T-helper 22 cell (primary cell): ENCODE results near the gene TECTA.
"Not testable (repeated sequence)": the region's sequence is repeated elsewhere in the genome, so short reads cannot be mapped to it uniquely, and the experiment has no call there.

Experiments
- DNase-seq: peaks from one replicate; pipeline ENCODE4 v3.0.0-alpha.2; 2020; ENCODE audit warnings: low read depth

The TECTA gene

DNA sequence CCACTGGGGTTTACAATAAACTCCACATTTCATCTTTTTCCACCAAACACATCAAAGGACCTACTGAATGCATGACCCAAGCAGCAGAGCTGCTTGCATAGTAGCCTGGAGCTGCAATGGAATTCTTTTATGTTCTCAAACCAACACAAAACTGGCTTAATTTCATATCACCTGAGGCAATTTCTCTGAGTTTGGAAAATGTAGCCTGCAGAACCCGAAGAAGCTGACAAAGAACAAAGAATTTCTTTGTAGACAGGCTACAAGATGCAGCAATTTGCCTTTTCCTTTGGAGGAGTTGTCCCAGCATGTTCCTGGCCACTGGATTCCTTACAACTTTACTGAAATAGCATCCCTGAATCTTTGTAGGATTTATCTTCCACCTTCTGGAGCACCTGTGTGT is 5.5 kb upstream of the TECTA start:
- no peak for DNase-seq

DNA sequence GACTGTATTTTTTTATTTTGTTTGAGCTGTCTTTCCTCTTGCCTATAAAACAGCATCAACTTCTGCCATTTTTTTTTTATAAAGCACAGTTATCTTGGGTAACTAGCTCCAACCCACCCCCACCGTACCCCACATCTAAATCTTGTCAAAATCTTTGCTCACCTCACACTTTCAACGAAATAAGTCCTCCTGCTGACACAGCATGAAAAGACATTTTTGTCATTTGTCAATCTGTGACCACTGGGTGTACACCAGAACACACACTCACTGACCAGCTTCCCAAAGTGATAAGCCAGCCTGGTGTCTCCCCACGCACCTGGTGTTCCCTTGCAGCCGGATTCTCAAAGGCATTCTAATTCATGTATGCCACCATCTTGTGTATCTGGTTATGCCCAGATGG is 1.7 kb upstream of the TECTA start:
- DNase-seq = no peak

DNA sequence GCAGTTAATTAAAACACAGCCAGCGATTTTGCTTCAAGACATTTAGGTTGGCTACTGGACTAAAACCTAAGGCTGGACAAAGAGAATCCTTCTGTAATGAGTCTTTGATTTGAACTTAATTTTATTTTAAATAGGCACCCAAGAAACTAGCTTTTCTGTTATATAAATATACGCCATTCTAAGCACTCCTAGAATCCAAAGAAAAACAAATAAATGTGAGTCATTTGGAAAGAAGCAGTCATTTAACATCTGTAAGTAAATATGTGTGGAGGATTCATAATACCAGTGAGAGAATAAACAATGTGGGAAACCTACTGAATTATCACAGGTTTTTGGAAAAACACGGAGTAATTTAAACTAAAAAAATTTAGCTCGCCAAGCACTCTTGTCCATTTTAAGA is 1.2 kb upstream of the TECTA start:
- no peak for DNase-seq

DNA sequence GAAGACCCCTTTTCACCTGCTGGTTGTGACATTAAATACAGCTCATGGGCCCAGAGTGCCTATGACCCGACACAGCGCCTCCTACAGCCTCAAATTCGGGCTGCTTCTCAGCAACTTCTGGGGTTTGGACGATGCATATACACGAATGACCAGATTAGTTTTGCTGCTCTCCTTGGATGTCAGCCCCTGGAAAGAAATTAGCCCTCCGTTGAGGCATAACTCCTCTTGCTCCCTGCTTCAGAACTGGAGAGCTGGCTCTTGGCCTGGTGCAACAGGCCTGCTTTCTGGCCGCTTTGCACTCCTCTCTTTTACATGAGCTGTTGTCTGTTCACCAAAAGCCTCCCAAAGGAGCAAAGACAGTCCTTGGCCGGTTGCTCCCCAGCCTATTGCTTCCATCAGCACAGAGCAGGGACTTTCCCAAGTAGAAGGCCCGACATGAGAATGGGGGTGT is 3.3 kb downstream of the TECTA start:
- no peak for DNase-seq

DNA sequence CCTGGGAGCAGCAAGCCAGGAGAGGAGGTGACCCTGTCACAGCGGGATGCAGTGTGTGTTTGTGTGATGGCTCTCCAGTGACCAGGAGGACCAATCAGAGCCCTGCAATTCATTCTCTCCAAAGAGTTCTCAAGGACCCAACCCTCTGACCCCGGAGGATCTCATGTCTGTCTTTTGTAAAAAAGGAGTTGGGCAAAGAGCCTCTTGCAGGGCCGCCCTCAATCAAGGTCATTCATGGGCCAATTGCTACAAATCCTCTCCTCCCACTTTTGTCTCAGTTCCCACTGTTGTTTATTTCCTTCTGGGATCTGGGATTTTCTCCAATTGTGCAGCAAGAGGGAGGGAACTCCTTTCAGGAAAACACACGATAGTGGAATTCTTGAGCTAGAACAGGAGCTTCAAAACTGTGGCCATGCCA is 4.0 kb downstream of the TECTA start:
- no peak for DNase-seq

DNA sequence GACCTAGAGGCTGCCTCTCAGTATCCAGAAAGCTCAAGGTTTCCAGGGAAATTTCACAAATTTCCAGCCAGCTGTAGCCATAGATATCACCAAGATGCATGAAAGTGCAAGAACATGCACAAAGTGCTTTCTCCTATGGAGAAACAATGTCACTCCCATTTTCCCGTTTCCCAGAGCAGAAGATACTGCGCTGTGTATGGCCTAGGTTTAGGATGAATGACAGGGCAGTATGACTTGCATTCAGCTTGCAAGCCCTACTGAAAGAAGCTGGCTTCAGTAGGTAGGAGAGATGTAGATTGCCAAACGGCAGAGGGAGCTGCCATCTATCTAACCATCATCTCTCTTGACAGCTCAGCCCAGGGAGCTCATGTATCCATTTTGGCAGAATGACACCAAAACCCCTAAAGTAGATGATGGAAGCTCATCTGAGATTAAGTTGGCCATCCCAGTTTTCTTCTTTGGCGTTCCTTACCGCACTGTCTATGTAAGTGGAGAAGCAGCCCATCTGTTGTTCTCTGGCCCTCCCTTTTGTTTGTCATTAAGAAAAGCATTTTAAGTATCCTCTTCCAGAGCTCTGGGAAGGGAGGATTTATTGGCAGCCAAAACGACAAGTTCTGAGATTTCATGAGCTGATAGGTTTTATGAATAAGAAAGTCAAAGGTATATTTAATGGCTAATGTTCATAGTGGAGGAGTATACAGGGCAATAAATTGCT is 4.6 kb downstream of the TECTA start:
- no peak for DNase-seq

DNA sequence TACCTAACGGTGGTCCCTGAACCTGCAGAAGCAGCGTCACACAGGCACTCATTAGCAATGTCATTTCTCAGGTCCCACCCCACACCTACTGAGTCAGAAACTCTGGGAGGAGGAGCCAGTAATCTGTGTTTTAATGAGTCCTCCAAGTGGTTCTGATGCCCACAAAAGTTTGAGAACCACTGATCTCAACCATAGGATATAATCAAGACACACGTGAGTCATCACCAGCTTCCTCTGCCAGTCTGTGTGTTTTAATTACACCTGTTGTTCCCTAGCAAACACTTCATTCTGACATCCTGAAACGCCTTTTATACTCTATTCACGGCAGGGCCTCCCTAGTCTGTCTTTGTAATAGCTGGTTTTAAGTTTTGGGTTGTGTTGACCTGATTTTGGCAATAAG is 5.8 kb downstream of the TECTA start:
- no peak for DNase-seq

DNA sequence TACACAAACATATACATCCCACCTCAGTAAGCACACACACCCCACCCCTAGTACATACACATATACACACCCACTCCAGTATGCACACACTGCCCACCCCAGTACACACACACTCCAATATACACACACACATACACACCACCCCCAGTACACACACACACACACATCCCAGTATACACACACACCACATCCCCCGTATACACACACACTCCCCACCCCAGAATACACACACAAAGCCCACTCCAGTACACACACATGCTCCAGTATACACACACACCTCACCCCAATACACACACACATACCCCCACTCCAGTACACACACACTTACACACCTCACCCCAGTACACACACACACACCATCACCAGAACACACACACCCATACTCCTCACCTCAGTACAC is 7.4 kb downstream of the TECTA start:
- no peak for DNase-seq

DNA sequence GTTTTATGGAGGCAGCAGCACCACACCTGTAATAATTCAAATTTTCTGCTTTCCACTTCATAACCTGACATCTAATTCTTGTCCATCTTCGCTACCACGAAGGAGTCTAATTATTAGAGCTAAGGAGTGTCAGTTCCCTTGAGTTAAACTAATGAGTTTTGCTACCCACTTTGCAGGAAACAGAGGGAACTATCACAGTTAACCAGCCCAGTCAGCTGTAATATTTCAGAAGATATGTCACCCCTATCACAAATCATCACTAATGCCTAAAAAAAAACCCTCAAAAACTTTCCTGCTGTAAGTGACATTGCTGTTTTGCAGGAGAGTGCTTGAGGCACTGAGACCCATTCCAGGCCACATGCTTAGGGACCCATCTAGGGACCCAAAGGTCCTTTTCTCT is 8.4 kb downstream of the TECTA start:
- no peak for DNase-seq

DNA sequence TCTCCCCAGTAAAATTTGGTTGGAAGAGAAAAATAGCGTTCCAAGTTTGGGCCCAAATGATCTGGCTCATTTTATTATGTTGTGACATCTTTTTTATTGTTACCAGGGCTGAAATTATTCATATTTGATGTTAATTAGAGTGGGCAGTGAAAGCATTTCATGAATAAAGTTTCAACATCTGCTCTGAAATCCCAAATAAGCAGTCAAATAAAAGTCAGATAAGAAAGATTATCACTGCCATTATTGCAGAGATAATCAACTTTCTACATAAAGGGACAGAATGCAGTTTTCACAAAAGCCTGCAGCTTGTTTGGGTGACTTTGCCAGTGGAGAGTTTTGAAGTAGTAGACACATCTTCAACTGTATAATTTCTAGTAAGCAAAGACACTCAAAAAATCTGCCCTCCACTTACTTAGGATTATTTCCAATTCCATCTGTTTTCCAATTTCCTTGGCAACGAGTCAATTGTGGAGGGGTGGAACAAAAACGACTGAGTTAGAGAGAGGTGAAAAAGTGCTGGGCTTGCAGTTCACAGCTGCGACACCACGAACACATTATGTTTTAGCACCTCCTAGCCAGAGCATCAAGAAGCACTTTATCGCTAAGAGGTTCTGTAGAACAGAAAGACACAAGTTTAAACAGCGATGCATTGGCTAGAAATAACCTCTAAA is 9.0 kb downstream of the TECTA start:
- DNase-seq = no peak

DNA sequence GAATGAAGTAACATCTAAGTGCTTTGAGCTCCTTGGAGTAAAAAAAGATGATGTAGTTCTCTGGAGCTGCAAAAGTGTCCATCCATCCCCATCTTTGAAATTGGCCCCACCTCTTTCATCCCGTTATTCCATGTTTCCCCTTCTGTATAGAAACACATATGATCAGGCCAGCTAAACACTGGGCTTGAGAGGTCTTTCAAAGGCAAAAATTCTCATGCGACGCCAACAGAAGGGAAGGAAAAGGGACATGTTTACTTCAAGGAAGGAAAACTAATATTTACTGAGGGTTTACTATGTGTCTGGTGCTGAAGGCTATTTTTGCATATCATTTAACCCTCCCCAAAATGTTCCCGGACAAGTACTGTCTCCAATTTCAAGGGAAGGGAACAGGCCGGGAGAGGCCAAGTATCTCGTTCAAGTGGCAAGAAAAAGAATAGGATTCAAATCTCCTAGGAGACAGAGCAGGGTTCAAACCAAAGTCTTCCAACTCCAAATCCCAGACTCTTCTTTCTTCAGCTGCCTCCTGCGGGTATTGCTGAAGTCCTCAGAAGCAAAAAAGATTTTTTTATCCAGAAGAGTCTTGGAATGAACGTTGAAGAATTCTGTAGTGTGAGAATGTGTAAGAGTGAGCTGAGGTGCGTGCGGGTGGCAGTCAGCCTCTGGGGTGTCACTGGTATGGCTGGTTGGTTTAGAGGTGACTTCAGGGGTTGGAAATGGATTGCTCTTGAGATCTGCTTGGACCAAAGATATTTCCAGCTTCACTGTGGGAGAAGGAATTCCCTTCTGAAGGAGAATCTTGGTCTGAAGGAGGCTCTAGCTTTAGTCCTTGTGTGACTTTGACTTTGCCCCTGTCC is 10.1 kb downstream of the TECTA start:
- no peak for DNase-seq

DNA sequence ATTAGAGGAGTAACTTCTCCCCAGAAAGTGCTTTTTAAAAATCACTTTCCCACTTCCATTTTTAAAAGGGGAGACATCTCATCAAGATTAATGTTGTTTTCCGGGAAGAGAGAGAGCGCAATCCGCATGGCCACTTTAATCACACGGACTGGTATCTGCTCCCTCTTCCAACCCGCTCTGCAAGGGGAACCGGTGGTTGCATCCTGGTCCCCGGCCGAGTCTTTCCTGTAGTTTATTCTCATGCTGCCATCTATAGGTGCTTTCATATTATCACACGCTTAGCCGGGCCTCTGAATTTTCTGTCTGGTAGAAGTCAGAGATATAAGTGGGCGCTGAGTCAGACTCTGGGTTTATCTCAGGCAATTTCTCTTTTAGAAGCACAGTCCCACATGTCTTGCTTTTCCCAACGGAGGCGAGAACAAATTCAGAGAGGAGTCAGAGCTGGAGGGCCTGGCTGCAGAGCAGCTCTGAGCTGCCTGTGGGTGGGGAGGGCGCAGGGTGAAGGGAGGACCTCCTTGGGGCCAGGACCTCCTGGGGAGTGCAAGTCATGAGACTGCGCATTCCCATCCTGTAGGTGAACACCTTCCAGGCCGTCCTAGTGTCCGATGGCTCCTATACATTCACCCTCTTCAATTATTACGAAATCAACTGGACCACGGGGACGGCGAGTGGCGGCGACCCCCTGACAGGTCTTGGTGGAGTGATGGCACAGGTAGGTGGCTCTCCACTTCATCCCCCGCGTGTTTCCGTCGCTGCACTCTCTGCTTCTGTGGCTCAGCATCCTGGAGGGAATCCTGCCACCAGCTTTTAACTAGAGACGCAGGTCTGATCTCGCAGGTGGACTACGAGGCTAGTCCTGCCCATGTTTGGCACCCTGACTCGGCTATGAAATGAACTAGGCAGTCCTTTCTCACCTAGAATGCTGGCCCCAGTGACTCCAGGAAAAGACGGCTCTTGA is 11.7 kb downstream of the TECTA start:
- no peak for DNase-seq

DNA sequence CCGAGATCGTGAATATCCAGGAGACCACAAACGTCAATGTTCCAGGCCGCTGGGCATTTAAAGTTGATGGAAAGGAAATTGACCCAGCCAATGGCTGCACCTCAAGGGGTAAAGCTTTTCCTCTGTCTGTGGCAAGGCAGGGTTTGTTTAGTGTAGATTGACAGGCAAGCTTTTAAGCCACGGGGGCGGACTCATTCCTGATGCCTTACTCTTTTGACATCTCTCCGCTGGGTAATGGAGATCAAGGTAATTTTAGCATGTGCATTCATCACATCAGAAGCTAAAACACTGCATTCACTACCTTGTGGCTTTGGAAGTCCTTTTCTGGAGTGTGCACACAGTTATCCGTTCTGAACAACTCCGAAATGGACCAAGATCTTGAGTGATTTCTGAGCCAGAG is 12.6 kb downstream of the TECTA start:
- DNase-seq = no peak

DNA sequence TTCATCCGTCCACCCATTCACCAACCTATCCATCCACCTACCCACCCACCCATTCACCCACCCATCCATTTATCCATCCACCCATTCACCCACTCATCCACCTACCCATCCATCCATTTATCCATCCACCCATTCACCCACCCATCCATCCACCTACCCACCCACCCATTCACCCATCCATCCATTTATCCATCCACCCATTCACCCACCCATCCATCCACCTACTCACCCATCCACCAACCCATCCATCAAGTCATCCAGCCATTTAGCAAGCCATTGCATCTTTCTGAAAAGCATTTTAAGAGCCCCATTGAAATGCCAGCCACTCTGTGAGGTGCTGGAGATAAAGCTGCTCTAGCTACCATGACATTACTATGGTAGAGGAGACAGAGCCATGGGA is 14.0 kb downstream of the TECTA start:
- not testable (repeated sequence) for DNase-seq

DNA sequence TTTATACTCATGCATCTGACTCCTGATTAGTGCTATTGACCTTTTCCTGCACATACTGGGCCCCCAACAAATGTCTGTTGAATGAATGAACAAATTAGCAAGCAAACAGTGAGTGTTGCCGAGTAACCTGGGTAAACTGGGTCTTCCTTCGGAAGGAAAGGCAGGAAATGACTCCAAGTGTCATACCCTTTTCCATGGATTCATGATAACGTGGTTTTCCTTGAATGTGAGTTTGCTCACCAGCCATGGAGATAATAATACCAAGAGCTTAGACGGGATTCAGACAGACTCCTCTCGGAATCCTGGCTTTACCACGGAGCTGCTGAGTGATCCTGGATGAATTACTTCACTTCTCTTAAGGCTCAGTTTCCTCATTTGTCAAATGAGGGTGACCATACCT is 16.7 kb downstream of the TECTA start:
- DNase-seq = no peak

DNA sequence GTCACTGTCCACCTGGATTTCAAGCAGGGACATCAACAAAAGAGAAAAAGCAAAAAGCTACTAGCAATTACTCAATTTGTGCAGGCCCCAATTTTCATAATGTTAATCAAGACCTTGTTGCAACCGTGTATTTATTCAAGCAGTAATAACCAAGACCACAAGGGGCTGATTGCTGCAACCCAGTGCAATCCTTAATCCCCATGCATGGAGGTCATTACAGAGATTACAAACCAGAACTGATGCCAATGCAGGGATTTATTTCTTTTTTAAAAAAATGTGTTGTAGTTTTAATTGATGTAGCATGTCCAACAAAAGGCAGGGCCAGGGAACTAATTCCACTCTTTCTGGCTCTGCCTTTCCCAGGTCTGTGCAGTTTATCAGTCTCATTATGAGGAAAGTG is 18.4 kb downstream of the TECTA start:
- DNase-seq = no peak

DNA sequence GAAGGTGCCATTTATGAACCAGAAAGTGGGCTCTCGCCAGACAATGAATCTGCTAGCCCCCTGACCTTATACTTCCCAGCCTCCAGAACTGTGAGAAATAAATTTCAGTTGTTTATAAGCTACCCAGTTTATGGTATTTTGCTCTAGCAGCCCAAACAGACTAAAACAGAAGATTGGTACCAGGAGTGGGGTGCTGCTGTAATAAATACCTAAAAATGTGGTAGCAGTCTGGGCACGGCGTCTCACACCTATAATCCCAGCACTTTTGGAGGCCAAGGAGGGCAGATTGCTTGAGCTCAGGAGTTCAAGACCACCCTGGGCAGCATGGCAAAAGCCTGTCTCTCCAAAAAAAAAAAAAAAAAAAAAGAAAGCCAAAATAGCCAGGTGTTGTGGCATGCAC is 21.3 kb downstream of the TECTA start:
- no peak for DNase-seq

DNA sequence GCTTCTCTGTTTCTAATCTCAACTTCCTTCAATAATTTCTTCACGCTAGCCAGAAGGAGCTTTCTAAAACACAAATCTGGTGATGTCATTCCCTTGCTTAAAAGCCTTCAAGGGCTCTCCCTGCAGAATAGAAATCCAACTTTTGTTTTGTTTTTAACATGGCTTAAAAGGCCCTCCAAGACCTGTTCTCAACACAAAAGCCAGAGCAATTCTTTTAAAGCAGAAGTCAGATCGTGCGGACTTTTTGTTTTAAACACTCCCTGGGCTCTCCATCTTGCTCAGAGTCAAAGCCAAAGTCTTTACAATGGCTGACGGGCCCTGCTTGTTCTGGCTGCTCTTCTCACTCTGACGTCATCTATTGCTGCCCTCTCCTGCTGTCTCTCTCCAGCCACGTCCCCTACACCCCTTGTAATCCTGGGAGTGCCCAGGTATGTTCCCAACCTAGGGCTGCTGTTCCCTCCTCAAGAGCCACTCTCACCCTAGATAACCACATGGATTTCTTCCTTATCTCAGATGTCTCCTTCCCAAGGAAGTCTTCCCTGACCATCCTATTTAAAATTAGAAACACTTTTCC is 22.5 kb downstream of the TECTA start:
- no peak for DNase-seq

DNA sequence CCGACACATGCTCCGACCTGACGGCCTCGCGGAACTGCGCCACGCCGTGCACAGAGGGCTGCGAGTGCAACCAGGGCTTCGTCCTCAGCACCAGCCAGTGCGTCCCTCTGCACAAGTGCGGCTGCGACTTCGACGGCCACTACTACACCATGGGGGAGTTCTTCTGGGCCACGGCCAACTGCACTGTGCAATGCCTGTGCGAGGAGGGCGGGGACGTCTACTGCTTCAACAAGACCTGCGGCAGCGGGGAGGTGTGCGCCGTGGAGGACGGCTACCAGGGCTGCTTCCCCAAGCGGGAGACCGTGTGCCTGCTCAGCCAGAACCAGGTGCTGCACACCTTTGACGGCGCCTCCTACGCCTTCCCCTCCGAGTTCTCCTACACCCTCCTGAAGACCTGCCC is 26.8 kb downstream of the TECTA start:
- DNase-seq = no peak

DNA sequence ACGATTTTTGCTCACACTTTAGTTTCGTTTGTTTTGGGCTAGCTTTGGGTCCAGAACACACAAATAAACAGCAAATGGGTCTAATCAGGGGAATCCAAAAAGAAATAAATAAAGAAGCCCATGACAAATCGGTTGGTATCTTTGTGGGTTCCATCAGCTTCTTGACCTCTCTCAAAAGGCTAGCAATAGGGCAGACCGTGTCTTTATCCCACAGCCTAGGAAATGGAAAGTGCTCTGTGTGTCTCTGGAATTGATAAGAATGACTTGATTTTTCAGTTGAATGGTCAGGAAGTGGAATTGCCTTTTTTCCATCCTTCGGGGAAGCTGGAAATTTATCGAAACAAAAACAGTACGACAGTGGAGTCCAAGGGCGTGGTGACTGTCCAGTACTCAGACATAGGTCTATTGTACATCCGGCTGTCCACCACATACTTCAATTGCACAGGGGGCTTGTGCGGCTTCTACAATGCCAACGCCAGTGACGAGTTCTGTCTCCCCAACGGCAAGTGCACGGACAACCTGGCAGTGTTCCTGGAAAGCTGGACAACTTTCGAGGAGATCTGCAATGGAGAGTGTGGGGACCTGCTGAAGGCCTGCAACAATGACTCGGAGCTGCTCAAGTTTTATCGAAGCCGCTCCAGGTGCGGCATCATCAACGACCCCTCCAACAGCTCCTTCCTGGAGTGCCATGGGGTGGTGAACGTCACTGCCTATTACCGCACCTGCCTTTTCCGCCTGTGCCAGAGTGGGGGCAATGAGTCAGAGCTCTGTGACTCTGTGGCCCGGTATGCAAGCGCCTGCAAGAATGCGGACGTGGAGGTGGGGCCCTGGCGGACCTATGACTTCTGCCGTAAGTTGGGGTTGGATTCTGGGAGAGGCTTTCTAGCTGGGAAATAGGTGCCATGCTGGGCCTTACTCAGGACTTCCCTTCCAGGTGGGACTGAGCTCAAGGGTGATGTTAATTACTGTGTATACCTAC is 28.6 kb downstream of the TECTA start:
- no peak for DNase-seq
